ENCODE measurements around the gene SLC29A1. TPM values are rescaled to one million over a fixed set of nuclear protein-coding genes. Genes with fewer than 3 reads are reported as not detected.
A peak's percentile ranks its signal among the peaks of the same experiment; 100 is the strongest.

Gene SLC29A1
- total and polyA plus RNA-seq, 2 donors (not counting 3 experiments of a cell fraction or from before 2014, with no cell fraction given) = 202 to 539 TPM

DNA sequence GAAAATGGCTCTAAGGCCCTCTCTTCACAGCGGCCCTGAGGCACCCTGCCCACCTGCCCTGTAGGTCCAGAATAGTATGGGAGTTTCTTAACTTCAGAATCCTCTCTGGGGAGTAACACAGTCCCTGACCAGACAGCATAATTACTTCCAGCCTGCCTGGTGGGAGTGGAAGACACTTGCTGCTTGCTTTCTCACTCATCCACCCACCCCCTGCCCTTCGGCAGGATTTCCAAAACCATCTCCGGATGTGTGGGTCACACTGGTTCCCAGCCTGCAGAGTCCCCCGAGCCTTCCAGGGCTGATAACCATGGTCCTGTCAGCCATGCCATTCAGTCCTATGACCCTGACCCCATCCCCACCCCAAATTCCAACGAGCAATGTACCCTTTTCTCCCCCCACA lies 5.4 kb downstream of the SLC29A1 start:
- Histone ChIP-seq H3K4me1 (ENCODE audit: control insufficient read depth, extremely low read depth, insufficient read depth, low read length) (peaks cover 30% of the 10 kb centered on the region), H3K9me1 (replicated peaks; ENCODE audit: control insufficient read depth, extremely low read depth, insufficient read depth, low read length) (no peaks in the 10 kb centered on the region), H3K9me3 (replicated peaks; ENCODE audit: control insufficient read depth, insufficient read depth, low read length) (no peaks in the 10 kb centered on the region), H4K20me1 (replicated peaks; ENCODE audit: control insufficient read depth, extremely low read depth, insufficient read depth, low read length) (no peaks in the 10 kb centered on the region), H3K4me2 (ENCODE audit: insufficient read depth, low read length) (no peak overlapping the region), H3K27ac (ENCODE audit: insufficient read depth, low read depth, low read length) (no peak overlapping the region), H3K36me3 (ENCODE audit: control insufficient read depth in 2 of 2, extremely low read depth in 1 of 2, insufficient read depth in 2 of 2, low read length in 2 of 2) (peaks cover 8 to 33% of the 10 kb centered on the region in 2 experiments), H3K9ac (replicated peaks; ENCODE audit: extremely low read depth, insufficient read depth, low read length) (no peak overlapping the region), H2AFZ (ENCODE audit: low read depth, low read length) (no peak overlapping the region), H3K79me2 (ENCODE audit: control insufficient read depth, insufficient read depth, low read length) (peaks cover 64% of the 10 kb centered on the region), H3K27me3 (ENCODE audit: control insufficient read depth in 2 of 2, insufficient read depth in 2 of 2, low read length in 2 of 2) (no peaks in the 10 kb centered on the region), H3K4me3 (replicated peaks in 1 of 3; ENCODE audit: insufficient read depth in 1 of 3, low read depth in 1 of 3, low read length in 3 of 3) (no peak overlapping the region)
- no TSS peak for BruUV-seq (replicated peaks)
- no peak for FAIRE-seq
- no peak for TF ChIP-seq MYC (IDR thresholded peaks at IDR 0.05; ENCODE audit: low read depth, low read length)
- no peak for TF ChIP-seq FOS (IDR thresholded peaks at IDR 0.05; ENCODE audit: borderline replicate concordance, insufficient read depth, low read length)
- no peak for TF ChIP-seq GATA2 (IDR thresholded peaks at IDR 0.05; ENCODE audit: insufficient read depth, insufficient read length, low read depth, low read length)
- no peak for TF ChIP-seq EZH2 (IDR thresholded peaks at IDR 0.05; ENCODE audit: borderline replicate concordance, low read depth, low read length, severe bottlenecking)
- TF ChIP-seq JUN (IDR thresholded peaks at IDR 0.05; ENCODE audit: borderline replicate concordance, insufficient read depth, insufficient read length, low read depth) = no peak
- no peak for TF ChIP-seq POLR2A (IDR thresholded peaks at IDR 0.05; ENCODE audit: low read depth, low read length)
- TF ChIP-seq, protein P1, sequence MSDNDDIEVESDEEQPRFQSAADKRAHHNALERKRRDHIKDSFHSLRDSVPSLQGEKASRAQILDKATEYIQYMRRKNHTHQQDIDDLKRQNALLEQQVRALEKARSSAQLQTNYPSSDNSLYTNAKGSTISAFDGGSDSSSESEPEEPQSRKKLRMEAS (IDR thresholded peaks at IDR 0.05; ENCODE audit: insufficient read depth, insufficient read length) = no peak
- DNase-seq (ENCODE audit: low read depth, low spot score) = no peak
- dilution Hi-C loops (cut with MboI; ENCODE audit: extremely low pct_ligation_motif_present, low sequenced_read_pairs) = no loop called here
- intact Hi-C loops (cut with micrococcal nuclease) = no loop called here
- POLR2A ChIA-PET = no interaction called here
- CTCF ChIA-PET = interaction anchor here (3.0 kb wide), 1 partner anchor 56 kb away, joined by 22 read pairs; no protein-coding TSS in a partner anchor

DNA sequence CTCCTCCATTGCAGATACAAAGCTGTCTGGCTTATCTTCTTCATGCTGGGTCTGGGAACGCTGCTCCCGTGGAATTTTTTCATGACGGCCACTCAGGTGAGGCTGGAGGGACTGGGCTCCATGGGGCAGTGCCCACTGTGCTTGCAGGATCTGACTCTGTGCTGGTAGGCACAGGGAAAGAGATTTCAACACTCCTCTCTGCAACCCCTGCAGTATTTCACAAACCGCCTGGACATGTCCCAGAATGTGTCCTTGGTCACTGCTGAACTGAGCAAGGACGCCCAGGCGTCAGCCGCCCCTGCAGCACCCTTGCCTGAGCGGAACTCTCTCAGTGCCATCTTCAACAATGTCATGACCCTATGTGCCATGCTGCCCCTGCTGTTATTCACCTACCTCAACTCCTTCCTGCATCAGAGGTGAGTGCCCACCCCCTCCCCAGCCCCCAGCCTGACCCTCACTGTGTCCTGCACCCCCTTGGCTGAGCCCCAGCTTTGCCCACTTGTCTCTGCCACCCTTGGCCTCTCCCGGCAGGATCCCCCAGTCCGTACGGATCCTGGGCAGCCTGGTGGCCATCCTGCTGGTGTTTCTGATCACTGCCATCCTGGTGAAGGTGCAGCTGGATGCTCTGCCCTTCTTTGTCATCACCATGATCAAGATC lies 6.1 kb downstream of the SLC29A1 start:
- dilution Hi-C loops (cut with MboI; ENCODE audit: extremely low pct_ligation_motif_present, low sequenced_read_pairs) = loop anchor here (10.0 kb wide), 1 partner anchor 125 kb away; no protein-coding TSS in a partner anchor
- no peaks in the 10 kb centered on the region for H3K9me3 ChIP-seq (replicated peaks; ENCODE audit: control insufficient read depth, insufficient read depth, low read length)
- DNase-seq (ENCODE audit: low read depth, low spot score) (no peak), FAIRE-seq (no peak)
- ChIA-PET POLR2A (interaction anchor here (1.2 kb wide), 1 partner anchor 8 kb away, joined by 3 read pairs; no protein-coding TSS in a partner anchor), CTCF (interaction anchor here (1.5 to 2.2 kb wide), 2 partner anchors 13 to 56 kb away, joined by 4 to 11 read pairs; no protein-coding TSS in a partner anchor)
- no peaks in the 10 kb centered on the region for H3K9me1 ChIP-seq (replicated peaks; ENCODE audit: control insufficient read depth, extremely low read depth, insufficient read depth, low read length)
- peaks cover 8 to 33% of the 10 kb centered on the region in 2 experiments for H3K36me3 ChIP-seq (ENCODE audit: control insufficient read depth in 2 of 2, extremely low read depth in 1 of 2, insufficient read depth in 2 of 2, low read length in 2 of 2)
- H3K79me2 ChIP-seq (ENCODE audit: control insufficient read depth, insufficient read depth, low read length) = peaks cover 58% of the 10 kb centered on the region
- H2AFZ ChIP-seq (ENCODE audit: low read depth, low read length) = no peak overlapping the region
- H3K9ac ChIP-seq (replicated peaks; ENCODE audit: extremely low read depth, insufficient read depth, low read length) = no peak overlapping the region
- no peak overlapping the region for H3K27ac ChIP-seq (ENCODE audit: insufficient read depth, low read depth, low read length)
- no peaks in the 10 kb centered on the region for H4K20me1 ChIP-seq (replicated peaks; ENCODE audit: control insufficient read depth, extremely low read depth, insufficient read depth, low read length)
- H3K4me1 ChIP-seq (ENCODE audit: control insufficient read depth, extremely low read depth, insufficient read depth, low read length) = peaks cover 33% of the 10 kb centered on the region
- intact Hi-C loops (cut with micrococcal nuclease) = no loop called here
- TF ChIP-seq, protein P1 (IDR thresholded peaks at IDR 0.05; ENCODE audit: insufficient read depth, insufficient read length) = no peak
- no peak for TF ChIP-seq FOS (IDR thresholded peaks at IDR 0.05; ENCODE audit: borderline replicate concordance, insufficient read depth, low read length)
- TF ChIP-seq GATA2 (IDR thresholded peaks at IDR 0.05; ENCODE audit: insufficient read depth, insufficient read length, low read depth, low read length) = no peak
- TF ChIP-seq POLR2AphosphoS5 (IDR thresholded peaks at IDR 0.05; ENCODE audit: insufficient read depth, low read depth, low read length) = no peak
- no peak for TF ChIP-seq EZH2 (IDR thresholded peaks at IDR 0.05; ENCODE audit: borderline replicate concordance, low read depth, low read length, severe bottlenecking)
- TF ChIP-seq, protein P2, sequence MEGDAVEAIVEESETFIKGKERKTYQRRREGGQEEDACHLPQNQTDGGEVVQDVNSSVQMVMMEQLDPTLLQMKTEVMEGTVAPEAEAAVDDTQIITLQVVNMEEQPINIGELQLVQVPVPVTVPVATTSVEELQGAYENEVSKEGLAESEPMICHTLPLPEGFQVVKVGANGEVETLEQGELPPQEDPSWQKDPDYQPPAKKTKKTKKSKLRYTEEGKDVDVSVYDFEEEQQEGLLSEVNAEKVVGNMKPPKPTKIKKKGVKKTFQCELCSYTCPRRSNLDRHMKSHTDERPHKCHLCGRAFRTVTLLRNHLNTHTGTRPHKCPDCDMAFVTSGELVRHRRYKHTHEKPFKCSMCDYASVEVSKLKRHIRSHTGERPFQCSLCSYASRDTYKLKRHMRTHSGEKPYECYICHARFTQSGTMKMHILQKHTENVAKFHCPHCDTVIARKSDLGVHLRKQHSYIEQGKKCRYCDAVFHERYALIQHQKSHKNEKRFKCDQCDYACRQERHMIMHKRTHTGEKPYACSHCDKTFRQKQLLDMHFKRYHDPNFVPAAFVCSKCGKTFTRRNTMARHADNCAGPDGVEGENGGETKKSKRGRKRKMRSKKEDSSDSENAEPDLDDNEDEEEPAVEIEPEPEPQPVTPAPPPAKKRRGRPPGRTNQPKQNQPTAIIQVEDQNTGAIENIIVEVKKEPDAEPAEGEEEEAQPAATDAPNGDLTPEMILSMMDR (IDR thresholded peaks at IDR 0.05; ENCODE audit: extremely low read depth in 1 of 2, insufficient read depth in 1 of 2, low read depth in 1 of 2, low read length in 2 of 2) = no peak
- TF ChIP-seq JUN (IDR thresholded peaks at IDR 0.05; ENCODE audit: borderline replicate concordance, insufficient read depth, insufficient read length, low read depth) = no peak
- no peaks in the 10 kb centered on the region for H3K27me3 ChIP-seq (ENCODE audit: control insufficient read depth in 2 of 2, insufficient read depth in 2 of 2, low read length in 2 of 2)
- H3K4me2 ChIP-seq (ENCODE audit: insufficient read depth, low read length) = no peak overlapping the region
- no peak overlapping the region for H3K4me3 ChIP-seq (replicated peaks in 1 of 3; ENCODE audit: insufficient read depth in 1 of 3, low read depth in 1 of 3, low read length in 3 of 3)
- BruUV-seq (replicated peaks) = TSS peak; percentile 16
